ENCODE results near the gene TBX2.

Gene TBX2

DNA sequence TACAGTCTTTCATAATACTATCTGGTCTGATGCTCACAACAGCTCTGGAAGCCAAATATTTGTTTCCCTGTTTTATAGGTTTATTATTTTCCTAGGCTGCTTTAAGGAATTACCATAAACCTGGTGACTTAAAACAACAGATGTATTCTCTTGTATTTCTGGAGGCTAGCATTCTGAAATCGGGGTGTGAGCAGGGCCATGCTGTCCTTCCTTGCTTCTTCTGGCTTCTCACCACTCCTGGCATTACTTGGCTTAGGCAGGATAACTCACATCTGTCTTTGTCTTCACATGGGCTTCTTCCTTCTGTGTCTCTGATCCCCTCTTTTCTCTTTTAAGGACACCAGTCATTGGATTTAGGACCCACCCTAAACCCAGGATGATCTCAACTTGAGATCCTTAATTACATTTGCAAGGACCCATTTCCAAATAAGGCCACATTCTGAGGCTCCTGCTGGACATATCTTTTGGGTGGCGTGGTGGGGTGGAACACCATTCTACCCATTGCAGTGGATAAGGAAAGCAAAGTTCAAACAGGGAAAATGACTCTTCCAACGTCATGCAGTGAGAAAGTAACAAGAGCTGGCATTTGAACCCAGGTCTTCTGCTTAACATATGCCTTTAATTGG, 39.2 kb upstream of the TBX2 start:
- no peak overlapping the region for H3K4me3 ChIP-seq (ENCODE audit: low read length)
- TF ChIP-seq, protein P1, sequence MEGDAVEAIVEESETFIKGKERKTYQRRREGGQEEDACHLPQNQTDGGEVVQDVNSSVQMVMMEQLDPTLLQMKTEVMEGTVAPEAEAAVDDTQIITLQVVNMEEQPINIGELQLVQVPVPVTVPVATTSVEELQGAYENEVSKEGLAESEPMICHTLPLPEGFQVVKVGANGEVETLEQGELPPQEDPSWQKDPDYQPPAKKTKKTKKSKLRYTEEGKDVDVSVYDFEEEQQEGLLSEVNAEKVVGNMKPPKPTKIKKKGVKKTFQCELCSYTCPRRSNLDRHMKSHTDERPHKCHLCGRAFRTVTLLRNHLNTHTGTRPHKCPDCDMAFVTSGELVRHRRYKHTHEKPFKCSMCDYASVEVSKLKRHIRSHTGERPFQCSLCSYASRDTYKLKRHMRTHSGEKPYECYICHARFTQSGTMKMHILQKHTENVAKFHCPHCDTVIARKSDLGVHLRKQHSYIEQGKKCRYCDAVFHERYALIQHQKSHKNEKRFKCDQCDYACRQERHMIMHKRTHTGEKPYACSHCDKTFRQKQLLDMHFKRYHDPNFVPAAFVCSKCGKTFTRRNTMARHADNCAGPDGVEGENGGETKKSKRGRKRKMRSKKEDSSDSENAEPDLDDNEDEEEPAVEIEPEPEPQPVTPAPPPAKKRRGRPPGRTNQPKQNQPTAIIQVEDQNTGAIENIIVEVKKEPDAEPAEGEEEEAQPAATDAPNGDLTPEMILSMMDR (conservative IDR thresholded peaks at IDR 0.05; ENCODE audit: low read depth, low read length) = no peak
- DNase-seq (ENCODE audit: low read depth) = no peak

DNA sequence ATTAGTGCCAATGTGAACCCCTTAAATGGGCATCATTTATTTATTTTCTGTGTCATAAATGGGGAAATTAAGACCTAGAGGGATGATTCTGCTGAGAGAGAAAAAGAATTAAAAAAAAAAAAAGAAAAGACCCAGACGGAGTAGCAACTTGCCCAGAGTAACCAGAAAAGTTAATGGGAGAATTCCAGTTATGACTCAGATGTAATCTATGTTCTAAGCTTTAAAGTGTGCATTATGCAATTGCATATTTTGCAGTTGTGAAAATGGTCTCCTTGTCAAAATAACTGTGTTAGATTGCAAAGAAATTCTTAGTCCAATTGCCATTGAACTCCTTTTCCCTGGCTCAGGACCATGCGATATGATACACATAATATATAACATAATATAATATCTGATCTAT, 38.6 kb upstream of the TBX2 start:
- no peak overlapping the region for H3K4me3 ChIP-seq (ENCODE audit: low read length)
- DNase-seq (ENCODE audit: low read depth) = peak; percentile 59
- TF ChIP-seq, protein P1 (conservative IDR thresholded peaks at IDR 0.05; ENCODE audit: low read depth, low read length) = no peak

DNA sequence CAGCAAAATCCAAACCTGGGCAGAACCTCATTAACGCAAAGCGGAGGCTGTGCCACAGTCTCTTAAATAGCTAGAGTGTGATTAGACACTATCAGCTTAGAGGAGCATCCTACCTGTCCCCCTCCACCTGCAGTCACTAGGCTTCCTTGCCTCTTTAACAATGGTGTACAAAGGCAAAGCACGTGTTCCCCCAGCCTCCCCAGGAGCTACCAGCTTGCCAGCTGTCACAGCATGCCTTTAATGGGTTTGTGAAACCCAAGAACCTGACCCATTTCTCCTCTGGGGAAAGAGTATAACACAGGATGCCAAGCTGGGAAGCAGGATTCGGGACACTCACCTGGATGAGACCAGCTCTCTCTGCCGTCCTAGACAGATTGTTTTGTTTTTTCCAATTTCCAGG, 37.2 kb upstream of the TBX2 start:
- DNase-seq (ENCODE audit: low read depth) = no peak
- no peak overlapping the region for H3K4me3 ChIP-seq (ENCODE audit: low read length)
- TF ChIP-seq, protein P1 (conservative IDR thresholded peaks at IDR 0.05; ENCODE audit: low read depth, low read length) = no peak

DNA sequence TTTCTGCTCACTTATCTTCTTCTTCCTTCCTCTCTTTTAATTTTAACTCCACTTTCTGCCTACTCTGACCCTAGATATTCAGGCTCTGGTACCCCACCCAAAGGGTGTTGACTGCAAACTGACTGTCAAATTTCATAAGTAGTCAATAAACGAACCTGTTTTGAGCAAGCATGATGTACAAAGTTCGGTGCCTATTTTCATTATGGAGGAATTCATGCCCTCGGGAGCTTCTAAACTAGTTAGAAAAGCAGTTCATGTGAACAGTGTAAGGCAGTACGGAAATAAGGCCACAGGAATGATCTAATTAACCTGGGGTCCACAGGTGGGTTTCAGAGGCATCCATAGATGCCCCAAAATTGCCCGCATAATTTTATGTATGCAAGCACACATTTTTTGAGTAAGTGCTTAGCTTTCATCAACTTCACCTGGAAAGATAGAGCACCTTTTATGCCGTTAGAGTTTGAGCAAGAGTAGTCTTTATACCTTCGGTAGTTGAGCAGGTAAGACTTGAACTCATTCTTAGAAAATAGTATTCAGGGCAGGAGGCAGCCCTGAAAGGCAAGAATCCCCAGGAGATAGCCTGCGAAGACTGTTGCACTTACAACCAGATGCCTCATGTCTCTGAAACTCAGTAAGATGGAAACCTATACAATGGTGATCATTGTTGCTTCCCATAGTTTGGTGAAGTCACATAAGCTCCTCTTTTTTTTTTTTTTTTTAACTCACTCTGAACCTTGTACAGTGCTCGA, 36.6 kb upstream of the TBX2 start:
- H3K4me3 ChIP-seq (ENCODE audit: low read length) = no peak overlapping the region
- TF ChIP-seq, protein P1 (conservative IDR thresholded peaks at IDR 0.05; ENCODE audit: low read depth, low read length) = no peak
- no peak for DNase-seq (ENCODE audit: low read depth)

DNA sequence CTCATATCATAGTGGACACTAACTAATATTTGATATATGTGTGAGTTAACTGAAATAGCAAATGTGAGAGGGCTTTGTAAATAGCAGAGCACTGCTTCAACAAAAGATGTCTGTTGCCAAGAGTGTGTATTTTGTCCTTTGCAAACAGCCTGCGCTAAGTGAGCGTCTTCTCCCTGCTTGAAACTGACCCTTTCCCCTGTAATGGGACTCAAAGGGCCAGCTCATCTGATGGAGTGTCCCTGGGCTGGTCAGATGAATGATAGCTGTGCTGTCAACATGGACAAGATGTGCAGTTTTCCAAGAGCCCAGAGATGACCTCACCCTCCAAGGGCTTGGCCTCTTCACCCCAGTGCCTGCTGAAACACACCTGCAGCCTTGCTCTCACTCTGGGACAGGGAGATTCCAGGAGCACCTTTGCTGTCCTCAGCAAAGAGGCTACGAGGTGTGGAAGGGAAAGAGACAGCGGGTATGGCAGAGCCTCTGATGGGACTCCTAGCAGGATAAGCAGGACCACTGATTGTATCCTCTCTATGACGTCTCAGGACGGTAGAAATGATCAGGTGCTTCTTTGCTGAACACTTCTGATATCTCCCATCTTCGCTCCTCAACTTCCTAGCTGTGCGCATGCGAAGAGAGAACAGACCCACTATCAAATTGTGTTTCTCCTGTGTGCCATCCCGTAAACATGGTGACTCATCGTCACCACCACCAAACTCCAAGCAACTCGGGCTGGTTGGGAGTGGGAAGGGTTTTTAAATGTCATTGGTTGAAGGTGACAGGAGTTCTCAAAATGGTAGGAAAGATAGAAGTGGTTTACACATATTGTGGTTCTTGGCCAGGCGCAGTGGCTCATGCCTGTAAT, 35.8 kb upstream of the TBX2 start:
- no peak overlapping the region for H3K4me3 ChIP-seq (ENCODE audit: low read length)
- TF ChIP-seq, protein P1 (conservative IDR thresholded peaks at IDR 0.05; ENCODE audit: low read depth, low read length) = no peak
- no peak for DNase-seq (ENCODE audit: low read depth)

DNA sequence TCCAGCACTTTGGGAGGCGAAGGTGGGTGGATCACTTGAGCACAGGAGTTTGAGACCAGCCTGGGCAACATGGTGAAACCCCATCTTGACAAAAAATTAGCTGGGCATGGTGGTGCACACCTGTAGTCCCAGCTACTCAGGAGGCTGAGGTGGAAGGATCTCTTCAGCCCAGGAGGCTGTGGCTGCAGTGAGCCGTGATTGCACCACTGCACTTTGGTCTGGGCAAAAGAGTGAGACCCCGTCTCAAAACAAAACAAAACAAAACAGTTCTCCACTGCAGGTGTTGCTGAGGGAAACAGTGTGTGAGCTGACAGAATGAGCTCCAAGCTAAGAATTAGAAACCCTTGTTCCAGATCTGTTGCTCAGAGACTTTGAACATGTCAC, 35.2 kb upstream of the TBX2 start:
- H3K4me3 ChIP-seq (ENCODE audit: low read length) = no peak overlapping the region
- TF ChIP-seq, protein P1 (conservative IDR thresholded peaks at IDR 0.05; ENCODE audit: low read depth, low read length) = no peak
- no peak for DNase-seq (ENCODE audit: low read depth)
